ENCODE measurements around the gene RYR2.

GRCh38 chr1:237367758-237368157 lies 325.8 kb downstream of the RYR2 start:
- TF ChIP-seq CTCF (IDR thresholded peaks at IDR 0.05; ENCODE audit: low read length) (no peak), EZH2 (IDR thresholded peaks at IDR 0.05; ENCODE audit: borderline replicate concordance, low read length) (no peak)
